HG02884 (cell line): Measurements from ENCODE around the gene MS4A18.
"Not testable (repeated sequence)": the region's sequence is repeated elsewhere in the genome, so short reads cannot be mapped to it uniquely, and the experiment has no call there.

Source experiments
- ATAC-seq: cut with Tn5 transposase; IDR thresholded peaks from one replicate; pipeline ENCODE4 v1.9.1; 2021; ENCODE audit warnings: mild to moderate bottlenecking, moderate library complexity; ENCODE audit not compliant: unreplicated experiment

Gene MS4A18

GRCh38 chr11:60734279-60734678 is 9.8 kb downstream of the MS4A18 start:
- no peak for ATAC-seq

DNA sequence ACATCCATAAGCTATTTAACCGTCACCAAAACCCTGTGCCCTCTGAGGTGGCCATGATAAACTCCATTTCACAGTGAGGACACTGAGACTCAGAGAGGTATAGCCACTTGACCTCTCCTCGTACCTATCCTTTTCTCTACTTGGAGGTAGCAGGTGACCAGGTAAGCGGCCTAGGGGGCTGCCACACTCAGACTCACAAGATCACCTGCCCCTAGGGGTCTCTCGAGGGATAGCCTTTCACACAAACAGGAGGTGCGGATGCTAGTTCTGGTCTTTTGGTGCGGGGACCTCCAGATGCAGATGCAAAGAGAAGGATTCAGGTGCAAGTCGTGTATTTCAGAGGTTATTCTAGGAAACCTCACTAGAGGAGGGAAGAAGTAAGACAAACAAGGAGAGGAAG is 14.6 kb downstream of the MS4A18 start:
- ATAC-seq: no peak

- ATAC-seq: no peak
These were observed 16.1 kb downstream of the MS4A18 start for GRCh38 chr11:60740573-60740972.

GRCh38 chr11:60741421-60741820 is 16.9 kb downstream of the MS4A18 start:
- ATAC-seq: no peak

GRCh38 chr11:60743058-60743457 is 18.5 kb downstream of the MS4A18 start:
- ATAC-seq: no peak

DNA sequence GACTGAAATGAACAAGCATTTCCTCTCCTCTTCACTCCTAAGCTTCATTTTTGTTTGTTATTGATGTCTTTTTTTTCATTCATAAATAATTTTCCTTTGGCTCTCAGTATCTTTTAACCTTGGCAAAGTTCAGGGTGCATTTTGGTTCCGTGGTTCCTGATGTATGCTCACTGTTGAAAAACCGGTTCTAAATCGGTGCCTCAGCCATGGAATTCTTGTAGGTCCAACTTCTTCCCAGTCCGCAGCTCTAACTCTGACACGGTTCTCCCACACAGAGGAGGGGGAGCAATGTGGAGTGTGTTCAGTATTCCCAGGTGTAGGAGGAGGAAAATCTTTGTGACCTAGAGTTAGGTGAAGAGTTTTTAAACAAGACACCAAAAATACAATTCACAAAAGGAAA is 19.6 kb downstream of the MS4A18 start:
- no peak for ATAC-seq

DNA sequence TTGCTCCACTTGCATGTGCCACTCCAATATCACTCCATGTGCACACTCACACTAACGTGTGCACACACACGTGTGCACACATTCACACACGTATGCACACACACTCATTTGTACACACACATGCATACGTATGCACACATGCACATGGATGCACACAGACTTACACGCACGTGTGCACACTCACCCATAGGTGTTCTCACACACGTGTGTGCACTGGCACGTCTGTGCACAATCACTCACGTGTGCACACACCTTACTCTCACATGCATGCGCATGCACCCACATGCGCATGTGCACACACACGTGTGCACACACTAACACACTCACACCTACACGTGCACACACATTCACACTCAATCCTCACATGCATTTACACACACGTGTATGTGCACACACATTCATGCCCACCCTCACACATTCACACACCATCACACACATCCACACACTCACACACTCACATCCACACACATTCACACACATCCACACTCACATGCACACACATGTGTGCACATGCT is 22.9 kb downstream of the MS4A18 start:
- ATAC-seq: no peak

GRCh38 chr11:60748225-60748624 is 23.7 kb downstream of the MS4A18 start:
- ATAC-seq: no peak

- ATAC-seq: no peak
These were observed 24.3 kb downstream of the MS4A18 start for GRCh38 chr11:60748821-60749220.

DNA sequence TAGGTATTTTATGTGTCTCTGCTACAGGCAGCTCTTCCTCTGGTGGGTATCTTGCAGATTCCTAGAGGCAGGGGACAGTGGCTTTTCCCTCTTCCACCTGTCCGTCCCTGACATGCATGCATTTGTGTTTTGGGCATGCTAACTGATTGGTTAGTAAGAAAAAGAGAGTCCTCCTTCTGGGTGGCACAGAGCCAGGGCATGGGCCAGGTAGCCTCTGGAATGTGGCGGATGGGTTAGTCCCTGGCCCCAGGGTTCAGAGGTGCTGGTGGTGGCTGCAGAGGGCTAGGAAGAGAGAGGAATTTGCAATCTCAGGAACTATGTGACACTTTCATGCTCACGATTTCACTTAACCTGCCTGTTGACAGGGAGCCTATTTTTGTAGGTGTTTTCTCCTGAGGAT is 26.4 kb downstream of the MS4A18 start:
- ATAC-seq: no peak

DNA sequence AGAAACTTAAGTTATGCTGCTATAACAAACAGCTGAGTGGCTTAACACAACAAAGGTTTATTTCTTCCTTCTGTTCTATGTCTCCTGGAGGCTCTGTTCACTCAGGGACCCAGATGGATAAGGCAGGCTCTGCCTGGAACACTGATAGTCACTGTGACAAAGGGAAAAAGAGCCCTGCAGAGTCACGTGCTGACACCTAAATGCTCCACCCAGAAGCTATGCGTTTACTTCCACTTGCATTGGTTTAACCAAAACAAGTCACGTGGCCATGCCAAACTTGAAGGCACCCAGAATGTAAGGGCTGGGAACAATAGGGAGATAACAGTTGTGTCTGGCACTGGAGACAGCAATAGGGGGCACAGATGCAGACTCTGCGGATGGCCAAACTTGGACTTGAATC is 28.8 kb downstream of the MS4A18 start:
- no peak for ATAC-seq

DNA sequence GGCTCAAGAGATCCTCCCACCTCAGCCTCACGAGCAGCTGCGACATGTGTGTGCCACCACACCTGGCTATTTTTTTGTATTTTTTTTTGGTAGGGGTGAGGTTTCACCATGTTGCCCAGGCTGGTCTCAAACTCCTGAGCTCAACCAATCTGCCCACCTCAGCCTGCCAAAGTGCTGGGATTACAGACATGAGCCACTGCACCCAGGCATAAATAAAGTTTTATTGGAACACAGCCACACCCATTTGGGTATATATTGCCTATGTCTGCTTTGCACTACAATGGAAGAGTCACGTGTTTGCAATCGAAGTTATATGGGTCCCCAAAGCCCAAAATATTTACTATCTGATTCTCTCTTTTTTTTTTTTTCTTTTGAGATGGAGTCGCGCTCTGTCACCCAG is 30.4 kb downstream of the MS4A18 start:
- no peak for ATAC-seq

GRCh38 chr11:60756307-60757032 is 31.9 kb downstream of the MS4A18 start, which contains the start of gene MS4A15:
TSS of gene MS4A15 (plus strand) at chr11:60756867. CDS start at chr11:60763734, 6,867 bp downstream.
- no peak for ATAC-seq

DNA sequence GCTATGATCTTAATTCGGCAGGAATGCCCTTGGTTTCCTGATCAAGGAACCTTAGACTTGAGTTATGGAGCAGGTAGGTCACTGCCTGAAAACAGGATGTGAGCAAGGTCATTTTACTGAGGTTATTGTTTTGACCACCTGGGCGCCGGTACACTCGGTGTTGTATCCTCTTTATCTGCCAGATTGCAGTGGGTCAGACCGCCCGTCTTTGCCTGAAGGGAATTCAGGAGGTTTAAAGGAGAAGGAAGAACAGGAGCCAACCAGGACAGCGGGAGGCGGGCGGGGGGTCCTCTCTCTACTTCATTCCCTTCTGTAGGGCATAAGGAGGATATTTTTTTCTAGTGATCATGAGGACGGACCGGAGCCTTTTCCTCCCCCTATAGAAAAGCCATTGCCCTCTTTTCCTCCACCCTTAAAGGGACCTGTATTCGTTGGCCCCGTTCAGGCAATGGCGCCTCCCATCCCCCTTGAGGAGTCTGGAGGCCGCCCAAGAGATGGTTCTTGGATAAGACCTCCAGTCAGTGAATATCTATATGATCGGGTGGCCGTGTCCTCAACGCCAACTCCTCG is 32.8 kb downstream of the MS4A18 start:
- ATAC-seq: no peak

DNA sequence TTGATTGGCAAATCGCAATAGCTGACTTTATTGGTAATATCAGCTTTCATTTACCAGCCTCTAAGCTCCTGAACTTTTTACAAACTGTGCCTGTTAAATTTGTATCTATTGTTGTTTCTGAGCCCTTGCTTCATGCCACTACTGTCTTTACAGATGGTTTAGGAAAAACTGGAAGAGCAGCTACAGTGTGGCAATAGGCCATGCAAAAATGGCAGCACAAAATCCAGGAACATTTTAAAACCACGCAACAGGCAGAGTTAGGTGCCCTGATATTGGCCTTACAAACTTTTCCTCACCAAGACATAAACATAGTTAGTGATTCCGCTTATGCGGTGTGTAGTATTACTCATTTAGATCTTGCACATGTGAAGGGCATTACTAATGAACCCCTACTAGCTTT is 34.2 kb downstream of the MS4A18 start:
- not testable (repeated sequence) for ATAC-seq

DNA sequence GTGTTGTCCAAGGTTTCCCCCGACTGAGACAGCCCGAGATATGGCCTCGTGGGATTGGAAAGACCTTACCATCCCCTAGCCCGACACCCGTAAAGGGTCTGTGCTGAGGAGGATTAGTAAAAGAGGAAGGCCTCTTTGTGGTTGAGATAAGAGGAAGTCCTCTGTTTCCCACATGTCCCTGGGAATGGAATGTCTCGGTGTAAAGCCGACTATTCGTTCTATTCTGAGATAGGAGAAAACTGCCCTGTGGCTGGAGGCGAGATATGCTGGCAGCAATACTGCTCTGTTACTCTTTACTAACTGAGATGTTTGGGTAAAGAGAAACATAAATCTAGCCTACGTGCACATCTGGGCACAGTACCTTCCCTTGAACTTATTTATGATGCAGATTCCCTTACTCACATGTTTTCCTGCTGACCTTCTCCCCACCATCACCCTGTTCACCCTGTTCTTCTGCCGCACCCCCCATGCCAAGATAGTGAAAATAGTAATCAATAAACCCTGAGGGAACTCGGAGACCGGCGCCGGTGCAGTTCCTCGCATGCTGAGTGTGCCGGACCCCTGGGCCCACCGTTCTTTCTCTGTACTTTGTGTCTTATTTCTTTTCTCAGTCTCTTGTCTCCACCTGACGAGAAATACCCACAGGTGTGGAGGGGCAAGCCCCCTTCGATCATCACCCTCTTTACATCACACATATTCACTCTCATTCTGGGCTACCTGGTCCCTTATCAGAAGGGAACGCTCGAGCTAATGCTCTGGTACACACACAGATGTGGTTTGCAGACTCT is 35.1 kb downstream of the MS4A18 start:
- not testable (repeated sequence) for ATAC-seq

DNA sequence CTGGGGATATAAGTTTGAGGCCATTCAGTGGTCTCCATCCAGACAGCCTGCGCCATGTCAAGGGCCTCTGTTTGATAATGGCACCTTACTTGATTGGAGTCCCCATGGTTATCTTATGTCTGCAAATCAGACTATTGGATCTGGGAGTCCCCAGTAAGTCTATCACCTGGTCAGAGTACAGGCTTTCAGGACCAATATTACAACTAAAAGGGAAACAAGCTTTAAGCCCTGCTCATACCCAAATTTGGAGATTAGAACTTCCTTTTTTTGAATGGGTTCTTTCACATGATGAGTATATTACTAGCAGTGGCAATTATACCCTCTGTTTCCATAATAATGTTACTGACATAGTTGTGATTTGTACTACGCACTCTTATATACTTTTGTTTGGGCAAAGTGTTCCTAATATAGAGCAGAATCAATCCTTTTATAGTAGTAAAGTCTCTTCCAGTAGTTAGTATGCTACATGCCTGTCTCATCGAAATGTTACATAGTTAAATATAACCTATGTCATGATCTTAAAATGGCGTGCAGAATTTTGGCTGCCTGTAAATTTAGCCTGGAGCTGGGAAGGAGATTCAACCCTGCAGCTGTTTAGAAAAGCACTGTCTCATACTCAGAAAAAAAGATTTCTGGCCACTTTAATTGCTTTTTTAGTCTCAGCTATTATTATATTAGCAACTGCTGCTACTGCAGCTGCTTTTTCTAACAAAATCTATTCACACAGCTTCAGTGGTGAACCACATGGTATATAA is 37.1 kb downstream of the MS4A18 start:
- ATAC-seq: peak; percentile 38

DNA sequence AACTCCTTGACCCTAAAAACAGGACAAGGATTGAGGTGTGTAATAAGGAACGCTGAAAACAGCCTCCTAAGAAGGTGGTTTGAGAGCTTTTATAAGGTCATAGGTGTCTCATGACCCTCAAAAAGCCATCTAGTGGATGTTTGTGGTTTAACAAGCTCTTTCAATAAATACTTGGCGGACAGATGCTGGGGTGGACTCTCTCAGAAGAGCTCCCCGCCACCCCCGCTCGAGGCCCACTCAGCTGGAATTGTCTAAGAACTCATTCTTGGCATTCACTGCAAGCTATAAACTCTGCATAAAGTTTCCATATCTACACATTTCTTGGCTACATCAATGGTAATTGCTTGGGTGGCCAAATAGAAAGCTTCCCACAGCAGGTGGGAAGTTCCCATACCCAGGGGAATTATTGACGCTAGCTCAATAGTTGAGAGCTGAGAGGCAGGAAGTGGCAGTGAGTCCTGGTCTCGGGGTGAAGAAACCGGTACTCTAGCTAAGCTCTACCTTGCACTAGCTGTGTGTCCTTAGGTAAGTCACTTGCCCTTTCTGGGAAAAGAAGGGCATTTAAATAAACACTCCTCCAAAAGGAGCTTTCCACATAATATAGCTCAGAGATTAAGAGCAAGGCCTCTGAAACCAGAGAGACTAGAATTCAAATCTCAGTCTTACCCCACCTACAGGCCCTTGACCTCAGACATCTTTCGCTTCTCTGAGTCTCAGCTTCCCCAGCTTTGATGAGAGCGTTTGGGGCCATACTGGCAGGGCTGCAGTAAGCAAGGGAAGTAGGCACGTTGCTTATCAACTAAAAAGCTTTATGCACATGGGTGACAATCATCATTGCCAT is 38.6 kb downstream of the MS4A18 start:
- peak; percentile 53 for ATAC-seq

- no peak for ATAC-seq
These were observed 39.3 kb downstream of the MS4A18 start for GRCh38 chr11:60763692-60764369.

DNA sequence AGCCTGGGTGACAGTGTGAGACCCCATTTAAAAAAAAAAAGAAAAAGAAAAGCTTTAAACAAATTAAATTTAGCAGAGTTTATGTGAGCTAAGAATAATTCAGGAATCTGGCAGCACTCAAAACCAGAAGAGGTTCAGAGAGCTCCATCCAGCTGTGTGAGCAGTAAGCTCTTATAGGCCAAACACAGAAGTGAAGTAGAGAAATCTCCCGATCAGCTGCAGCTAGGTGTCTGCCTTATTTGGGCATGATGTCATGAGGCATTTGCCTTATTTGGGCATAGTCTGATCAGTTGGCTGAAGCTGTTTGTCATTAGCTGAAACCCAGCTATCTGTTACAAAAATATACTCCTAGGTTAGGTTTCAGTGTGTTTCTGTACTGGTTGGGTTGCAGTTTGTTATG is 40.4 kb downstream of the MS4A18 start:
- ATAC-seq: no peak
